DOHH2 (cell line): ENCODE results near the gene TGM2.

ENCODE experiments used
- CTCF ChIP-seq: fragments of 200-600 bp; sonication (generic); IDR thresholded peaks from one replicate; pipeline ENCODE4 v1.5.1; 2014; ENCODE audit warnings: antibody characterized with exemption, mild to moderate bottlenecking, low read depth, low read length; ENCODE audit not compliant: poor library complexity, severe bottlenecking
- EZH2phosphoT487 ChIP-seq: fragments of 200-600 bp; sonication (generic); IDR thresholded peaks from 2 replicates; pipeline ENCODE4 v1.6.1; 2017; ENCODE audit warnings: borderline replicate concordance, mild to moderate bottlenecking, antibody characterized with exemption, low read length, moderate library complexity, mixed read lengths

DNA sequence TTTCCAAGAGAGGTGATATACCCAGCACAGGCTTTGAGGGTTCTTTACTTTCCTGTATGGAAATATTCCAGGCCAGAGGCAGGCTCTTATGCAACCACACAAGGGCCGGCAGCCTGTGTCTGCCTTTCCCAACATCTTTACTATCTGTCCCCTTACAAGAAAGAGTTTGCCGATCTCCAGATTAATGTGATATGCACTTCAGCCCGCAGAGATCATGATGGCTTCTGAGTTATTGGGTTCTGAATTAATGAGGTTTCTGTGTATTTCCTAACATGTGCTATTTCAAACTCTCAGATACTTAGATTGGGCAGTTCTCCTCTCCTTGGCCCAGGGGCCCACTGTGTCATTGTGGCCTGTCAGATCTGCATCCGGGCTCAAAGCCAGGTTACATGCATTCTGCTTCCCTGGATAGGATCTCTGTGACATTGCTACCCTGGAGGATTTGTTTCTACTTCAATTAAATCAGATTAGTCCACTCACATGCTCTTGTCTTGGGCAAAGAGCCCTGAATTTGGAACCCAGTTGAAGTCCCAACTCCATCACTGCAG lies 56.6 kb downstream of the TGM2 start:
- TF ChIP-seq CTCF (no peak), EZH2phosphoT487 (no peak)
